Activated CD8-positive, alpha-beta T cell treated with anti-CD3 and anti-CD28 coated beads, Interleukin-2, amount 10 ng/mL, durations not matched to agents 7 days and 5 days (primary cell): ENCODE results near the gene ANKRD22. TPM values are rescaled to one million over a fixed set of nuclear protein-coding genes. Genes with fewer than 3 reads are reported as not detected.

Source experiments
- ATAC-seq: fragments of 150-1000 bp; cut with Tn5 transposase; one replicate; pipeline ENCODE4 v1.10.0; 2021; ENCODE audit warnings: moderate library complexity
- CTCF ChIA-PET: fragments of 350-600 bp; sonication (Branson Sonifier 250); formaldehyde crosslinking; loops from one replicate; lab custom pipeline; 2021; ENCODE audit warnings: antibody characterized with exemption; lab: Charles Lee
- POLR2A ChIA-PET: fragments of 350-600 bp; sonication (Branson Sonifier 250); formaldehyde crosslinking; loops from one replicate; lab custom pipeline; 2021; ENCODE audit warnings: antibody characterized with exemption; lab: Charles Lee
- DNase-seq: peaks from one replicate; pipeline ENCODE4 v3.0.0-alpha.2; 2020
- H3K27ac Mint-ChIP-seq: one replicate; pipeline ENCODE4 v1.8.0; 2021; ENCODE audit warnings: mild to moderate bottlenecking, mixed read lengths
- H3K27me3 Mint-ChIP-seq: one replicate; pipeline ENCODE4 v1.8.0; 2021; ENCODE audit warnings: low read depth, mixed read lengths
- H3K36me3 Mint-ChIP-seq: one replicate; pipeline ENCODE4 v1.8.0; 2021; ENCODE audit warnings: low read depth, mixed read lengths
- H3K4me1 Mint-ChIP-seq: one replicate; pipeline ENCODE4 v1.8.0; 2021; ENCODE audit warnings: low read depth, mixed read lengths
- H3K4me3 Mint-ChIP-seq: one replicate; pipeline ENCODE4 v1.8.0; 2021; ENCODE audit warnings: mild to moderate bottlenecking, mixed read lengths
- H3K9me3 Mint-ChIP-seq: one replicate; pipeline ENCODE4 v1.8.0; 2022; ENCODE audit warnings: mixed read lengths; ENCODE audit not compliant: insufficient read depth
- total RNA-seq, 2 experiments: library from RNA; stranded (reverse); gene quantifications; one replicate each; pipeline ENCODE4 v1.2.3, GENCODE V29; 2021

Gene ANKRD22
- total RNA-seq: under 1 TPM in 1 of 2 experiments, not detected in 1; 0.45 TPM

- H3K36me3 Mint-ChIP-seq: no peaks in the 10 kb centered on the region
- H3K4me1 Mint-ChIP-seq: peaks cover 19% of the 10 kb centered on the region
- H3K4me3 Mint-ChIP-seq: no peak within 1 kb of the TSS
- H3K27me3 Mint-ChIP-seq: no peaks in the 10 kb centered on the region
- no peaks in the 10 kb centered on the region for H3K9me3 Mint-ChIP-seq
- H3K27ac Mint-ChIP-seq: no peak within 1 kb of the TSS
- no peak for ATAC-seq
- POLR2A ChIA-PET: interaction anchor here (0.7 kb wide), 1 partner anchor 17 kb away, joined by 3 read pairs; no protein-coding TSS in a partner anchor
- DNase-seq: no peak
- CTCF ChIA-PET: interaction anchor here (1.2 to 2.0 kb wide), 4 partner anchors 13 to 83 kb away, joined by 3 to 11 read pairs (median 6); no protein-coding TSS in a partner anchor
Observed at GRCh38 chr10:88851706-88852105, at the start of gene ANKRD22. TSS of gene ANKRD22 (minus strand) at chr10:88851844. CDS start at chr10:88851607, 237 bp downstream.

GRCh38 chr10:88899886-88900285 lies 48.2 kb upstream of the ANKRD22 start:
- DNase-seq: no peak
- ChIA-PET POLR2A (interaction anchor here (0.6 to 2.8 kb wide), 4 partner anchors 15 to 91 kb away, joined by 3 to 24 read pairs (median 5); partner anchors contain the start of genes FAS and STAMBPL1), CTCF (interaction anchor here (1.1 to 4.1 kb wide), 10 partner anchors 13 to 171 kb away, joined by 3 to 39 read pairs (median 8); partner anchors contain the start of gene STAMBPL1)
- Mint-ChIP-seq H3K27me3 (no peaks in the 10 kb centered on the region), H3K27ac (no peak overlapping the region), H3K4me1 (peaks cover 62% of the 10 kb centered on the region), H3K36me3 (peaks cover 80% of the 10 kb centered on the region), H3K4me3 (no peak overlapping the region), H3K9me3 (no peaks in the 10 kb centered on the region)
- ATAC-seq: no peak

GRCh38 chr10:88898727-88899126 lies 47.1 kb upstream of the ANKRD22 start:
- ChIA-PET POLR2A (interaction anchor here (2.0 kb wide), 1 partner anchor 19 kb away, joined by 7 read pairs; the partner anchor contains the start of gene STAMBPL1), CTCF (interaction anchor here (1.0 to 4.1 kb wide), 4 partner anchors 10 to 333 kb away, joined by 3 to 19 read pairs (median 6); no protein-coding TSS in a partner anchor)
- peaks cover 79% of the 10 kb centered on the region for H3K36me3 Mint-ChIP-seq
- H3K9me3 Mint-ChIP-seq: no peaks in the 10 kb centered on the region
- peaks cover 69% of the 10 kb centered on the region for H3K4me1 Mint-ChIP-seq
- ATAC-seq (no peak), DNase-seq (no peak)
- no peaks in the 10 kb centered on the region for H3K27me3 Mint-ChIP-seq
- H3K4me3 Mint-ChIP-seq: no peak overlapping the region
- peak overlapping the region; percentile 33 for H3K27ac Mint-ChIP-seq

- peak overlapping the region; percentile 51 for H3K27ac Mint-ChIP-seq
- ChIA-PET CTCF (interaction anchor here (0.9 to 1.3 kb wide), 4 partner anchors 11 to 38 kb away, joined by 3 to 6 read pairs (median 3); partner anchors contain the start of gene STAMBPL1), POLR2A (interaction anchor here (1.1 to 1.2 kb wide), 2 partner anchors 16 to 17 kb away, joined by 3 to 4 read pairs; partner anchors contain the start of gene STAMBPL1)
- peak; percentile 56 for ATAC-seq
- DNase-seq: no peak
- no peaks in the 10 kb centered on the region for H3K27me3 Mint-ChIP-seq
- H3K36me3 Mint-ChIP-seq: peaks cover 70% of the 10 kb centered on the region
- H3K9me3 Mint-ChIP-seq: no peaks in the 10 kb centered on the region
- peaks cover 77% of the 10 kb centered on the region for H3K4me1 Mint-ChIP-seq
- no peak overlapping the region for H3K4me3 Mint-ChIP-seq
Observed at GRCh38 chr10:88896994-88897853, 45.6 kb upstream of the ANKRD22 start.

GRCh38 chr10:88896372-88896993 lies 44.8 kb upstream of the ANKRD22 start:
- Mint-ChIP-seq H3K4me3 (no peak overlapping the region), H3K27me3 (no peaks in the 10 kb centered on the region), H3K27ac (peak overlapping the region; percentile 76), H3K4me1 (peaks cover 73% of the 10 kb centered on the region), H3K9me3 (no peaks in the 10 kb centered on the region), H3K36me3 (peaks cover 66% of the 10 kb centered on the region)
- ATAC-seq (peak; percentile 17), DNase-seq (no peak)
- CTCF ChIA-PET: interaction anchor here (1.2 to 5.2 kb wide), 5 partner anchors 17 to 61 kb away, joined by 3 to 30 read pairs (median 6); partner anchors contain the start of gene STAMBPL1
- POLR2A ChIA-PET: interaction anchor here (1.1 to 1.3 kb wide), 3 partner anchors 15 to 17 kb away, joined by 3 to 4 read pairs (median 4); partner anchors contain the start of gene STAMBPL1

- CTCF ChIA-PET: interaction anchor here (0.8 to 5.2 kb wide), 8 partner anchors 8 to 78 kb away, joined by 3 to 30 read pairs (median 6); partner anchors contain the start of gene STAMBPL1
- no peaks in the 10 kb centered on the region for H3K9me3 Mint-ChIP-seq
- no peak overlapping the region for H3K27ac Mint-ChIP-seq
- peaks cover 71% of the 10 kb centered on the region for H3K4me1 Mint-ChIP-seq
- no peak overlapping the region for H3K4me3 Mint-ChIP-seq
- H3K36me3 Mint-ChIP-seq: peaks cover 62% of the 10 kb centered on the region
- DNase-seq: no peak
- POLR2A ChIA-PET: interaction anchor here (1.3 to 1.5 kb wide), 2 partner anchors 11 to 16 kb away, joined by 4 read pairs; no protein-coding TSS in a partner anchor
- ATAC-seq: no peak
- H3K27me3 Mint-ChIP-seq: no peaks in the 10 kb centered on the region
Observed at GRCh38 chr10:88895250-88895649, 43.6 kb upstream of the ANKRD22 start.

- Mint-ChIP-seq H3K27me3 (no peaks in the 10 kb centered on the region), H3K4me1 (peaks cover 75% of the 10 kb centered on the region), H3K27ac (no peak overlapping the region), H3K36me3 (peaks cover 57% of the 10 kb centered on the region), H3K4me3 (no peak overlapping the region), H3K9me3 (no peaks in the 10 kb centered on the region)
- ATAC-seq: no peak
- ChIA-PET POLR2A (interaction anchor here (1.4 kb wide), 1 partner anchor 9 kb away, joined by 4 read pairs; no protein-coding TSS in a partner anchor), CTCF (interaction anchor here (1.3 to 5.2 kb wide), 3 partner anchors 14 to 58 kb away, joined by 3 to 30 read pairs (median 6); partner anchors contain the start of gene STAMBPL1)
- no peak for DNase-seq
Observed at GRCh38 chr10:88893611-88894010, 42.0 kb upstream of the ANKRD22 start.

GRCh38 chr10:88892222-88892967 lies 40.8 kb upstream of the ANKRD22 start:
- no peaks in the 10 kb centered on the region for H3K27me3 Mint-ChIP-seq
- ATAC-seq: no peak

GRCh38 chr10:88890681-88891381 lies 39.2 kb upstream of the ANKRD22 start:
- no peak overlapping the region for H3K4me3 Mint-ChIP-seq
- peaks cover 76% of the 10 kb centered on the region for H3K4me1 Mint-ChIP-seq
- H3K9me3 Mint-ChIP-seq: no peaks in the 10 kb centered on the region
- CTCF ChIA-PET: interaction anchor here (0.5 to 1.8 kb wide), 2 partner anchors 9 to 44 kb away, joined by 3 to 7 read pairs; no protein-coding TSS in a partner anchor
- H3K36me3 Mint-ChIP-seq: peaks cover 45% of the 10 kb centered on the region
- H3K27me3 Mint-ChIP-seq: no peaks in the 10 kb centered on the region
- ATAC-seq (no peak), DNase-seq (no peak)
- H3K27ac Mint-ChIP-seq: no peak overlapping the region
- POLR2A ChIA-PET: no interaction called here

More at GRCh38 chr10:88892222-88892967, 40.8 kb upstream of the ANKRD22 start:
- DNase-seq: no peak
- peaks cover 78% of the 10 kb centered on the region for H3K4me1 Mint-ChIP-seq
- H3K36me3 Mint-ChIP-seq: peaks cover 58% of the 10 kb centered on the region
- CTCF ChIA-PET: interaction anchor here (1.3 to 5.2 kb wide), 2 partner anchors 41 to 57 kb away, joined by 3 to 30 read pairs; no protein-coding TSS in a partner anchor
- H3K27ac Mint-ChIP-seq: peak overlapping the region; percentile 43
- no peak overlapping the region for H3K4me3 Mint-ChIP-seq
- no peaks in the 10 kb centered on the region for H3K9me3 Mint-ChIP-seq
- POLR2A ChIA-PET: interaction anchor here (0.6 to 1.4 kb wide), 2 partner anchors 8 to 318 kb away, joined by 3 to 4 read pairs; no protein-coding TSS in a partner anchor
